ENCODE measurements around the gene HIGD1B. TPM values are rescaled to one million over a fixed set of nuclear protein-coding genes. Genes with fewer than 3 reads are reported as not detected.

HIGD1B gene
- total RNA-seq, 2 donors from 2014 or later: 1.6 TPM; not detected in 1

GRCh38 chr17:44865231-44865660 lies 17.6 kb downstream of the HIGD1B start:
- no peaks in the 10 kb centered on the region for H3K27me3 ChIP-seq (replicated peaks; ENCODE audit: insufficient read depth)
- no peak overlapping the region for H3K27ac ChIP-seq
- peaks cover 61% of the 10 kb centered on the region for H3K36me3 ChIP-seq
- DNase-seq (ENCODE audit: low spot score): peak; percentile 7
- TF ChIP-seq CTCF (IDR thresholded peaks at IDR 0.05): peak; percentile 87
- no peak overlapping the region for H3K4me3 ChIP-seq
- H3K9me3 ChIP-seq: no peaks in the 10 kb centered on the region
- no peak for ATAC-seq (ENCODE audit: insufficient number of reproducible peaks, low FRiP score, low read depth)
- H3K4me1 ChIP-seq (ENCODE audit: control insufficient read depth in 1 of 2, low read depth in 2 of 2): no peaks in the 10 kb centered on the region

- H3K36me3 ChIP-seq: peaks cover 61% of the 10 kb centered on the region
- no peaks in the 10 kb centered on the region for H3K9me3 ChIP-seq
- H3K27ac ChIP-seq: no peak overlapping the region
- DNase-seq (ENCODE audit: low spot score): no peak
- TF ChIP-seq CTCF (IDR thresholded peaks at IDR 0.05): no peak
- no peaks in the 10 kb centered on the region for H3K4me1 ChIP-seq (ENCODE audit: control insufficient read depth in 1 of 2, low read depth in 2 of 2)
- no peak overlapping the region for H3K4me3 ChIP-seq
- no peak for ATAC-seq (ENCODE audit: insufficient number of reproducible peaks, low FRiP score, low read depth)
- H3K27me3 ChIP-seq (replicated peaks; ENCODE audit: insufficient read depth): no peaks in the 10 kb centered on the region
These were observed 18.2 kb downstream of the HIGD1B start for GRCh38 chr17:44865931-44866330.

GRCh38 chr17:44867841-44868240 lies 20.2 kb downstream of the HIGD1B start:
- H3K4me1 ChIP-seq (ENCODE audit: control insufficient read depth in 1 of 2, low read depth in 2 of 2): peaks cover 5 to 11% of the 10 kb centered on the region in 2 donors
- H3K4me3 ChIP-seq: no peak overlapping the region
- no peaks in the 10 kb centered on the region for H3K27me3 ChIP-seq (replicated peaks; ENCODE audit: insufficient read depth)
- ATAC-seq (ENCODE audit: insufficient number of reproducible peaks, low FRiP score, low read depth): no peak
- peaks cover 62% of the 10 kb centered on the region for H3K36me3 ChIP-seq
- DNase-seq (ENCODE audit: low spot score): no peak
- no peak overlapping the region for H3K27ac ChIP-seq
- no peak for TF ChIP-seq CTCF (IDR thresholded peaks at IDR 0.05)
- no peaks in the 10 kb centered on the region for H3K9me3 ChIP-seq

GRCh38 chr17:44871556-44871955 lies 23.9 kb downstream of the HIGD1B start:
- Histone ChIP-seq H3K27me3 (replicated peaks; ENCODE audit: insufficient read depth) (no peaks in the 10 kb centered on the region), H3K9me3 (no peaks in the 10 kb centered on the region), H3K4me1 (ENCODE audit: control insufficient read depth in 1 of 2, low read depth in 2 of 2) (peaks cover 5 to 18% of the 10 kb centered on the region in 2 donors), H3K27ac (peak overlapping the region; percentile 4 to 15), H3K36me3 (peaks cover 46% of the 10 kb centered on the region), H3K4me3 (no peak overlapping the region)
- no peak for TF ChIP-seq CTCF (IDR thresholded peaks at IDR 0.05)
- ATAC-seq (ENCODE audit: insufficient number of reproducible peaks, low FRiP score, low read depth) (no peak), DNase-seq (ENCODE audit: low spot score) (no peak)

GRCh38 chr17:44872131-44872768 lies 24.6 kb downstream of the HIGD1B start:
- H3K27ac ChIP-seq: peak overlapping the region; percentile 4 to 15
- TF ChIP-seq CTCF (IDR thresholded peaks at IDR 0.05): no peak
- H3K4me1 ChIP-seq (ENCODE audit: control insufficient read depth in 1 of 2, low read depth in 2 of 2): peaks cover 5 to 18% of the 10 kb centered on the region in 2 donors

More at GRCh38 chr17:44872131-44872768, 24.6 kb downstream of the HIGD1B start:
- Histone ChIP-seq H3K27me3 (replicated peaks; ENCODE audit: insufficient read depth) (no peaks in the 10 kb centered on the region), H3K4me3 (no peak overlapping the region), H3K36me3 (peaks cover 46% of the 10 kb centered on the region), H3K9me3 (no peaks in the 10 kb centered on the region)
- DNase-seq (ENCODE audit: low spot score) (peak; percentile 7), ATAC-seq (ENCODE audit: insufficient number of reproducible peaks, low FRiP score, low read depth) (peak; percentile 48)

All from thoracic aorta (tissue), 2 donors.